Mucosa of descending colon (tissue), 3 donors: ENCODE measurements around the gene PARD3B. TPM values are rescaled to one million over a fixed set of nuclear protein-coding genes. Genes with fewer than 3 reads are reported as not detected.
A peak's percentile ranks its signal among the peaks of the same experiment; 100 is the strongest.

Experiments
- ATAC-seq: fragments of 200-7000 bp; cut with Tn5 transposase; one replicate; pipeline ENCODE4 v1.9.1; 2020; ENCODE audit warnings: mild to moderate bottlenecking, moderate library complexity
- DNase-seq, 3 donors: peaks; one replicate each; pipeline ENCODE4 v3.0.0-alpha.2; 2020
- H3K36me3 ChIP-seq: fragments of 200-600 bp; one replicate; pipeline ENCODE4 v1.8.0; 2021; ENCODE audit warnings: low read depth, mild to moderate bottlenecking
- H3K4me1 ChIP-seq: fragments of 200-600 bp; one replicate; pipeline ENCODE4 v1.8.0; 2021; ENCODE audit warnings: low read depth, mild to moderate bottlenecking
- H3K4me3 ChIP-seq: fragments of 200-600 bp; one replicate; pipeline ENCODE4 v1.8.0; 2021; ENCODE audit warnings: mild to moderate bottlenecking
- H3K9me3 ChIP-seq: fragments of 200-600 bp; one replicate; pipeline ENCODE4 v1.8.0; 2021; ENCODE audit warnings: mild to moderate bottlenecking
- intact Hi-C, 2 donors: fragments of 100-400 bp; cut with DNase I in 1 of 2; cut with micrococcal nuclease in 1 of 2; formaldehyde crosslinking; loops; one replicate each; pipeline versions ENCODE4 v1.11.0 to v1.11.1; 2022; cut with DNase I, micrococcal nuclease
- total RNA-seq, 3 donors: library from RNA; stranded (reverse); fragmentation: NEBNext Ultra II Directional in 2 of 3; extraction: Animal tissue kit (Norgen Biotek cat#: 25700) in 2 of 3; gene quantifications; one replicate each; pipeline versions ENCODE4 v1.2.1 to v1.2.4, GENCODE V29; 2021 to 2023
- TF ChIP-seq, protein P1 (sequence below): fragments of 200-600 bp; IDR thresholded peaks from one replicate; pipeline ENCODE4 v1.8.0; 2022; ENCODE audit warnings: antibody characterized with exemption, mild to moderate bottlenecking
- donor health status: DM: no; HTN: no; CAD: no; lungs with moderate emphysema.
- donor health status: DM: no; HTN: no; CAD: no.
- donor health status: DM: no; HTN: yes; CAD: no.

The PARD3B gene
- total RNA-seq, 3 donors from 2014 or later = 21.1 to 56.8 (median 44.0) TPM

DNA sequence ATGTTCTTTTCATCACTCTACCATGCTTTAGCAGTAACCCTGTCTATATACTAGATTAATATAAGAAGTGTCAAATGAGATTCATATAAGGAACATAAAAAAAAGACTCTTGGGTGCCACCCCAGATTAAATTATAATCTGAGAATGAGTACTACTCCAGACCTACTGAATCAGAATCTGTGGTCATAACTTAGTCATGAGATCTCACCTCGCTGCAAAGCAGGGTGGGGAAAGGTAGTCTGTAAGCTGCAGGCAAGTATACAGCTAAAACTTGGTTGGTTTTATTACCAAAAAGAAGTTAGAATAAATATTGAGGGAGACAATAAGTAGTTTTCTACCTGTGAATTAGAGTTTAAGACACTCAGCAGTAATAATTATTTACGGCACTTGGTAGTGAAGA, 175.6 kb downstream of the PARD3B start:
- Histone ChIP-seq H3K36me3 (no peaks in the 10 kb centered on the region), H3K4me3 (no peak overlapping the region), H3K4me1 (no peaks in the 10 kb centered on the region), H3K9me3 (no peaks in the 10 kb centered on the region)
- intact Hi-C loops = no loop called here
- DNase-seq = no peak
- no peak for ATAC-seq
- TF ChIP-seq, protein P1, sequence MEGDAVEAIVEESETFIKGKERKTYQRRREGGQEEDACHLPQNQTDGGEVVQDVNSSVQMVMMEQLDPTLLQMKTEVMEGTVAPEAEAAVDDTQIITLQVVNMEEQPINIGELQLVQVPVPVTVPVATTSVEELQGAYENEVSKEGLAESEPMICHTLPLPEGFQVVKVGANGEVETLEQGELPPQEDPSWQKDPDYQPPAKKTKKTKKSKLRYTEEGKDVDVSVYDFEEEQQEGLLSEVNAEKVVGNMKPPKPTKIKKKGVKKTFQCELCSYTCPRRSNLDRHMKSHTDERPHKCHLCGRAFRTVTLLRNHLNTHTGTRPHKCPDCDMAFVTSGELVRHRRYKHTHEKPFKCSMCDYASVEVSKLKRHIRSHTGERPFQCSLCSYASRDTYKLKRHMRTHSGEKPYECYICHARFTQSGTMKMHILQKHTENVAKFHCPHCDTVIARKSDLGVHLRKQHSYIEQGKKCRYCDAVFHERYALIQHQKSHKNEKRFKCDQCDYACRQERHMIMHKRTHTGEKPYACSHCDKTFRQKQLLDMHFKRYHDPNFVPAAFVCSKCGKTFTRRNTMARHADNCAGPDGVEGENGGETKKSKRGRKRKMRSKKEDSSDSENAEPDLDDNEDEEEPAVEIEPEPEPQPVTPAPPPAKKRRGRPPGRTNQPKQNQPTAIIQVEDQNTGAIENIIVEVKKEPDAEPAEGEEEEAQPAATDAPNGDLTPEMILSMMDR = no peak

DNA sequence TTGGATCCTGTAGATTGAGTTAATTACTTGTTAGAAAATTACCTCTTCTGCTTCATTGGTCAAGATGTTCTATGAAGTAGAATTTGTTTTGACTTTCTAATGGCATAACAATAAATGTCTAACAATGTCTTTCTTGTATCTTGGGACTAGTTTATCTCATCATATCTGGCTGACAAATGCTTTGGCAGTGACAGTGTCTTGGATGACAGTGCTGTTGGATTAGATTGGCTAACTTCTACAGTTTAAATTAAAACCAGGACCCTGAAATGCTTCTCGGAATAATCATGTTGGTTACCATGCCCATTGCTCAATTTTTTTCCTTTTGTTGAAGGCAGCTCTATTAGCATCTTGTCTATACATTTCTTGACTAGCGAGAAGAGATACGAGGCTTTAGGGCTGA, 176.9 kb downstream of the PARD3B start:
- TF ChIP-seq, protein P1 = no peak
- intact Hi-C loops = no loop called here
- H3K9me3 ChIP-seq = no peaks in the 10 kb centered on the region
- ATAC-seq (no peak), DNase-seq (no peak)
- no peaks in the 10 kb centered on the region for H3K4me1 ChIP-seq
- H3K36me3 ChIP-seq = no peaks in the 10 kb centered on the region
- no peak overlapping the region for H3K4me3 ChIP-seq

GRCh38 chr2:204722691-204723090, 177.4 kb downstream of the PARD3B start:
- ATAC-seq (no peak), DNase-seq (no peak)
- Histone ChIP-seq H3K4me3 (no peak overlapping the region), H3K9me3 (no peaks in the 10 kb centered on the region), H3K36me3 (no peaks in the 10 kb centered on the region), H3K4me1 (no peaks in the 10 kb centered on the region)
- intact Hi-C loops = no loop called here
- TF ChIP-seq, protein P1 = no peak

DNA sequence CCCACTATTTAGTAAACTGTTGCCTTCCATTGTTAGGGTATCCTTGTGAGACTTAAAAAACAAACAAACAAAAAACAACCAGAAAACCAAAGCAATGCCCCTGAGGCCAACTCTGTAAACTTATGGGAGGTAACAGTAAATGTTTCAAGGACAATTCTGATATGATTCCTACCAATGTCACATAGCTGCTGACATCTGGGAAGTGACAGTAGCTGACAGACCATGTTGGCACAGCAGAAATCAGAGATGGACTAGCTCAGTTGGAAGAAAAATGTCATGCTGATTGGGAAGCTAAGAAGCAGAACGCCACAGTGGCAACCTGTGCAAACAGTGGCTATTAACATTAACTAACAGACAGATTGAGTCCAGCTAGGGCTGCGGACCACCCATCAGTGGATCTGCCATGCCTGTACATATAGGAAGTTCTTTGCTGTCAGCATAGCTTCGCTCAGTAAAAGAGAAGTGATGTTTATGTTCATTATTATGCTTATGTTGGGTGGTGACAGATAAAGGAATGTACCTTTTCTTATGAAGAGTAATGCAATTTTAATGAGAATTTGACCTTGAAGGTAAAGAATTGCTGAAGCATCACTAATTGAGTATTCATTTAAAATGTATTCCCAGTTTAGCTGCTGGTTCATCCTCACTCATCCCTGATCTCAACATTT, 180.6 kb downstream of the PARD3B start:
- Histone ChIP-seq H3K4me3 (no peak overlapping the region), H3K36me3 (no peaks in the 10 kb centered on the region), H3K4me1 (no peaks in the 10 kb centered on the region), H3K9me3 (no peaks in the 10 kb centered on the region)
- intact Hi-C loops = no loop called here
- TF ChIP-seq, protein P1 = no peak
- DNase-seq (no peak), ATAC-seq (no peak)

- TF ChIP-seq, protein P1 = no peak
- intact Hi-C loops = no loop called here
- Histone ChIP-seq H3K4me1 (no peaks in the 10 kb centered on the region), H3K4me3 (no peak overlapping the region), H3K36me3 (no peaks in the 10 kb centered on the region), H3K9me3 (no peaks in the 10 kb centered on the region)
- DNase-seq = peak in 1 of 3 donors; percentile 34
- ATAC-seq = peak; percentile 25
Measured at GRCh38 chr2:204726831-204727230, 181.6 kb downstream of the PARD3B start.

DNA sequence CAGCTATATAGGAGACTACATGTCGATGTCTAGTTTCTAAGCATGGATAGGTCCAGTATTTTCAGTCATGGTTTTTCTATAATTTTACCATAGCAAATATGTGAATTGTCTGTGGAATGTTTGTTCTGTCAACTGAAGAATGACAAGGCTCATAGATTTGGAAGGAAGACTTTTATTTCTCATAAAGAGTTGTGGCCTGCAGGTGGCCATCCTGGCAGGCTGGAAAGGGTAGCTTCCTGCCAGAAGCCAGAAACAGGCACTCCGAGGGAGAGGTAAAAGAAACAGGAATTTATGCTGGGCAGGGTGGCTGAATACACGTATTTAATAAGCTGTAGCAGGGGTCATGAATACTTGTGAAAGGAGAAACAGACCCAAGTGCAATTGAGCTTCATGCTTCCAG, 182.1 kb downstream of the PARD3B start:
- no peak for DNase-seq
- no peak for ATAC-seq
- no peaks in the 10 kb centered on the region for H3K36me3 ChIP-seq
- H3K4me3 ChIP-seq = no peak overlapping the region
- H3K9me3 ChIP-seq = no peaks in the 10 kb centered on the region
- no peaks in the 10 kb centered on the region for H3K4me1 ChIP-seq
- TF ChIP-seq, protein P1 = no peak
- intact Hi-C loops = no loop called here
